Measurements from ENCODE around the gene UST.
A peak's percentile ranks its signal among the peaks of the same experiment; 100 is the strongest.
"Not testable (repeated sequence)": the region's sequence is repeated elsewhere in the genome, so short reads cannot be mapped to it uniquely, and the experiment has no call there.

UST gene

DNA sequence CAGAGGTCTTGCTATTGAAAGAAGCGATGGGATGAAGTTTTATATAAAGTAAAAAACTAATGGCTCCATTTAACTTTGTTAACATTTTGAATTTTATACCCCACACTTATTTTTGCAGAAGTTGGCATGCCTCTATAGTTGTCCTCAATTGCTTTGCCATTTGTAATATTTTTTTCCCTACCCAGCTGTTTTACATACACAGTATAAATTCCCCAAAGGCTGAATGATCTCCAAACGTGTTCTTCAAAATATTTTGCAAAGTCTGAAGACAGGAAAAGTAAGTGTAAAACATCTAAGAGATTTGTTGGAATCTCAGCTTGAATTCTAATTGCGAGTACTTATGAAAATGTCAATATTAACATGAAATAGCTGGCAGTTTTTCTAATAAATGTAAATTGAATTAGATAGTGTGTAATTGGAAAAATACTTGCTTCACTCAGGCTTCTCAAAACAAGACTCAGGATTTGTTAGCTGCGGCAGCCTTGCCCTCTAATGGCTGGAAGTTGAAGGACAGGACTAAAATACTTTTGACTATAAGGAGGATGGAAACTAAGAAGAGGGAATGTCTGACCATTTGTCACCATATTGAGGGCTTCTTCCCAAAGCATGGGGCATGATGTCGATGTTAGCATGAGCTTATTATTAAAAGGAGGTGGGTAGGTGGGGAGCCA is 226.8 kb downstream of the UST start:
- no peak overlapping the region for H3K9ac ChIP-seq (ENCODE audit: low read length)
- H3K36me3 ChIP-seq (ENCODE audit: control insufficient read depth, insufficient read depth, low read length, severe bottlenecking), result no peaks in the 10 kb centered on the region
- no peak overlapping the region for H3K4me3 ChIP-seq (ENCODE audit: low read length)
- peak; percentile 64 for DNase-seq (ENCODE audit: low read depth)
- peaks cover 31% of the 10 kb centered on the region for H3K4me1 ChIP-seq (ENCODE audit: control insufficient read depth, insufficient read depth, low read length)
- H3K27me3 ChIP-seq (replicated peaks; ENCODE audit: control insufficient read depth, insufficient read depth, low read length), result no peaks in the 10 kb centered on the region
- H3K9me3 ChIP-seq (ENCODE audit: control insufficient read depth, low read length), result no peaks in the 10 kb centered on the region

DNA sequence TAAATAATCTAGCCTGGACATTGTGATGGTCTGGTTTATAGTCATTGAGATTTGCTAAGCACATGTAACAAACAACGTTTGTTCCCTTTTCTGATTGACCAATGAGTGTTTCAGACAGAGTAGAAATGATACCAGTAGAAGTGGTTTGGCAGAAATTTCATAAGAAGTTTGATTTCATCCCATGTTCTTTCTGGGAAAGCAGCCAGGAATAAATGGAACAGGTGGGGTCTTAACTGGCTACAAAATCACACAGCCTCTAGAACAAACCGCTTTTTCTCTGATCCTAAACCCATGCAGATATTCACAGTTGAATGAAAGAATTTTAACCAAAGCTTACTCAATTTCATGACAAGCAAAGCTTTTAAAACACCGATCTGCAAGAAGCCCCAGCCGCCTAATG is 227.5 kb downstream of the UST start:
- peaks cover 29% of the 10 kb centered on the region for H3K4me1 ChIP-seq (ENCODE audit: control insufficient read depth, insufficient read depth, low read length)
- no peaks in the 10 kb centered on the region for H3K9me3 ChIP-seq (ENCODE audit: control insufficient read depth, low read length)
- no peak for DNase-seq (ENCODE audit: low read depth)
- no peak overlapping the region for H3K9ac ChIP-seq (ENCODE audit: low read length)
- no peak overlapping the region for H3K4me3 ChIP-seq (ENCODE audit: low read length)
- H3K36me3 ChIP-seq (ENCODE audit: control insufficient read depth, insufficient read depth, low read length, severe bottlenecking), result no peaks in the 10 kb centered on the region
- H3K27me3 ChIP-seq (replicated peaks; ENCODE audit: control insufficient read depth, insufficient read depth, low read length), result no peaks in the 10 kb centered on the region

DNA sequence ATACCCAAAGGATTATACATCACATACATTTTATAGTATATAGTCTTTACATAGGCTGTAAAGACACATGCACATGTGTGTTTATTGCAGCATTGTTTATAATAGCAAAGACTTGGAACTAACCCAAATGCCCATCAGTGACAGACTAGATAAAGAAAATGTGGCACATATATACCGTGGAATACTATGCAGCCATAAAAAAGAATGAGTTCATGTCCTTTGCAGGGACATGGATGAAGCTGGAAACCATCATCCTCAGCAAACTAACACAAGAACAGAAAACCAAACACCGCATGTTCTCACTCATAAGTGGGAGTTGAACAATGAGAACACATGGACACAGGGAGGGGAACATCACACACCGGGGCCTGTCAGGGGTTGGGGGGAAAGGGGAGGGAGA is 231.5 kb downstream of the UST start:
- H3K9me3 ChIP-seq (ENCODE audit: control insufficient read depth, low read length); H3K36me3 ChIP-seq (ENCODE audit: control insufficient read depth, insufficient read depth, low read length, severe bottlenecking); H3K4me3 ChIP-seq (ENCODE audit: low read length); H3K9ac ChIP-seq (ENCODE audit: low read length); H3K27me3 ChIP-seq (replicated peaks; ENCODE audit: control insufficient read depth, insufficient read depth, low read length); DNase-seq (ENCODE audit: low read depth): not testable (repeated sequence)
- H3K4me1 ChIP-seq (ENCODE audit: control insufficient read depth, insufficient read depth, low read length), result peaks cover 16% of the 10 kb centered on the region

DNA sequence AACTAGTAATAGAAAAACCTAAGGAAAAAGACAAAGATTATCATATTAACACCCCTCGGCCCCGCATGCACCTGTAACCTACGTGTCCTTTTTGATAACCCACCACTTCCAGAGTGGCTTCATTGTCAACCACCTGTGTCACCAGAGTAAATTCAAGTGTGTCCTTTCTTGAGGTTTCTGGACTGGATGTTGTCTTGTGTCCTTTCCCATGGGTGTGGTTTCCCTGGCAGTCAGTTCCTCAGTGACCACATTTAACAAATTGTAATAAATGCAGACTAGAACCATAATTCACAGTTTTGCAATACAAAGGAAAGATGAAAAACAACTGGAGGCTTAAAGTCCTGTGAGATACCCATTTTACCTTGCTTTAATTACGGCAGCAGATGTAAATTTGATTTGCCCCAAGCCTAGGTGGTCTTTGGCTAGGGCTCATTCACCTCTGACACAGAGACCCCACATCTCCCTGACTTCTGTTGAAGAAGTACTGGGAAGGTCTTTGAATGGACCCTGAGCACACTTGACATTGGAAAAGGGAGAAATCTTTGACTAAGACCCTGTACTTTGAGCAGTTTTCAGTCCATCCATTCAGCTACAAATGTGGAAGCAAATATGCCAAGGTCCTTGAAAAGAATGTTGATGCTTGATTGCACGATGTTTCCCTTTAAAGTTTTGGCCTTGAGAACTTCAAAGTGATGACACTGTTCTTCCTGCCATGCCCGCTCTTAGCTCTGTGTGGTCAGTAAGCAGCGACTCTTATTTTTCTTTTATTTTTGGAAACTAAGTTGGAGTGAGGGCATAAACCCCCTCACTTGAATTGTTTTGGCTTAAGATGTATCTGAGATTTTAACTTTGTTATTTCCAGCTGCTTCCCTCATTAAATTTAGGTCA is 232.4 kb downstream of the UST start:
- H3K9ac ChIP-seq (ENCODE audit: low read length), result no peak overlapping the region
- DNase-seq (ENCODE audit: low read depth), result no peak

DNA sequence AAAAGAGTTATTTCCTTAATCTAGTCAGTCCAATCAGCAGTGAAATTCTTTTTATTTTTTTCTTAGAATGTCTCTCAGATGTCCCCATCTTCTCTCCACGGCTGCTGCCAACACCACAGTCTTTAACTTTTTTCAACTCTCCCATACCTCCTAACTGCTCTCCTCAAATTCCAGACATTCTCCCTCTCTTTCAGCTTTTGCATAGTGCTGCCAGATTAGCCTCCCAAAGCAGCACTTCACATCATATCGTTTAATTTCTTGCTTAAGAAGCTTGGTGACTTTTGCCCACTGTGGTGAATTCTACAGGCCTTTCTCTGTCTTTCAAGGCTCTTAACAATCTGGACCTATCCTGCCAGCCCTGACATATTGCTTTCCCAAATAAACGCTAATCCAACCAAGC is 233.4 kb downstream of the UST start:
- peak; percentile 22 for DNase-seq (ENCODE audit: low read depth)
- Histone ChIP-seq H3K9me3 (ENCODE audit: control insufficient read depth, low read length) (no peaks in the 10 kb centered on the region), H3K4me1 (ENCODE audit: control insufficient read depth, insufficient read depth, low read length) (peaks cover 8% of the 10 kb centered on the region), H3K27me3 (replicated peaks; ENCODE audit: control insufficient read depth, insufficient read depth, low read length) (no peaks in the 10 kb centered on the region), H3K36me3 (ENCODE audit: control insufficient read depth, insufficient read depth, low read length, severe bottlenecking) (no peaks in the 10 kb centered on the region), H3K4me3 (ENCODE audit: low read length) (no peak overlapping the region), H3K9ac (ENCODE audit: low read length) (no peak overlapping the region)

More for the DNA sequence above, 232.4 kb downstream of the UST start:
- H3K9me3 ChIP-seq (ENCODE audit: control insufficient read depth, low read length), result no peaks in the 10 kb centered on the region
- H3K27me3 ChIP-seq (replicated peaks; ENCODE audit: control insufficient read depth, insufficient read depth, low read length), result no peaks in the 10 kb centered on the region
- H3K4me3 ChIP-seq (ENCODE audit: low read length), result no peak overlapping the region
- peaks cover 8% of the 10 kb centered on the region for H3K4me1 ChIP-seq (ENCODE audit: control insufficient read depth, insufficient read depth, low read length)
- H3K36me3 ChIP-seq (ENCODE audit: control insufficient read depth, insufficient read depth, low read length, severe bottlenecking), result no peaks in the 10 kb centered on the region

DNA sequence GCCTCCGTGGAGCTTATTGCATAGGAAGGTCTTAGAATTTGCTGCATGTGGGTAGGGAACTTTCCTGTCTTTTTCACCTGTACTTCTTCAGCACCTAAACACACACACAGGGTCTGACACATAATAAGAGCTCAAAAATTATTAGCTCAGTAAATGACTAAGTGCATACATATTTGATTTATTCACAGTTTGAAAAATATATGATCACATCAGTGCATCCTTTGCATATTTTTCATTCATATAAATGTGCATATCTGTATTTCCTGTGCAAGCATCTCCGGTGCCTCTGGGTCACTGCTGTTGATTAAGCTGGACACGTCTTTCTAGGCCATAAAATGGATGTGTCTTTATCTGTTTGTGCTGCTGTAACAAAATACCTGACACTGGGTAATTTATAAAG is 234.7 kb downstream of the UST start:
- H3K36me3 ChIP-seq (ENCODE audit: control insufficient read depth, insufficient read depth, low read length, severe bottlenecking), result no peaks in the 10 kb centered on the region
- no peaks in the 10 kb centered on the region for H3K27me3 ChIP-seq (replicated peaks; ENCODE audit: control insufficient read depth, insufficient read depth, low read length)
- peaks cover 8% of the 10 kb centered on the region for H3K4me1 ChIP-seq (ENCODE audit: control insufficient read depth, insufficient read depth, low read length)
- no peak for DNase-seq (ENCODE audit: low read depth)
- no peaks in the 10 kb centered on the region for H3K9me3 ChIP-seq (ENCODE audit: control insufficient read depth, low read length)
- no peak overlapping the region for H3K9ac ChIP-seq (ENCODE audit: low read length)
- no peak overlapping the region for H3K4me3 ChIP-seq (ENCODE audit: low read length)

DNA sequence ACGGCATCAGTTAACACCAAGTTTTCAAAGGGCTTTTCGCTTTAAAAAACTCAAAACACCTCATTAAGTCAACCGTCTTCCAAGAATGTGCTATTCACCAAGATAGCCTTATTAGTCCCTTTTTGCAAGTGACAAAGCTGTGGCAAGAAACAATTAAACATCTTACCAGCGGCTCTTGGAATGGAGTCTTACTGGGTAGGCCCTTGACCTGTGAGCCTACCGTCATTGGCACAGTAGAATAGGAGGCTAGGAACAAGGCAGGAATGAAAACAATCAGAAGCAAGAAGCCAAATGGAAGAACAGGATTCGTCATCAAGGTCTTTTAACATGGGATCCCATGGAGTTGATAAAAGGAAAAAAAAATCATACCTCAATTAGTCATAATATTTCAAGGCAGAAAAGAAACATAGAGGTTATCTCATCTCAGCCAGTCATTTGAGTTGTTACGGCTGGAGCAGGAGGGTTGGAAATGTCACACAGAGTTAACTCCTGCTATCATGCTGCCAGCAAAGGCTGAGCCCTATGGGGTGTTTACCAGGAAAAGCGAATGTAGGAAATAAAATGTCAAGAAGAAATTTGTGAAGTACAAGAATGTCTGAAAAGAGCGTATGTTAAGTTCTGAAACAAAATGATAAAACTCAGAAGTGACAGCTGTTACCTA is 236.4 kb downstream of the UST start:
- no peaks in the 10 kb centered on the region for H3K27me3 ChIP-seq (replicated peaks; ENCODE audit: control insufficient read depth, insufficient read depth, low read length)
- no peak overlapping the region for H3K4me3 ChIP-seq (ENCODE audit: low read length)
- H3K9ac ChIP-seq (ENCODE audit: low read length), result no peak overlapping the region
- no peaks in the 10 kb centered on the region for H3K36me3 ChIP-seq (ENCODE audit: control insufficient read depth, insufficient read depth, low read length, severe bottlenecking)
- DNase-seq (ENCODE audit: low read depth), result no peak
- no peaks in the 10 kb centered on the region for H3K9me3 ChIP-seq (ENCODE audit: control insufficient read depth, low read length)
- H3K4me1 ChIP-seq (ENCODE audit: control insufficient read depth, insufficient read depth, low read length), result peaks cover 8% of the 10 kb centered on the region

DNA sequence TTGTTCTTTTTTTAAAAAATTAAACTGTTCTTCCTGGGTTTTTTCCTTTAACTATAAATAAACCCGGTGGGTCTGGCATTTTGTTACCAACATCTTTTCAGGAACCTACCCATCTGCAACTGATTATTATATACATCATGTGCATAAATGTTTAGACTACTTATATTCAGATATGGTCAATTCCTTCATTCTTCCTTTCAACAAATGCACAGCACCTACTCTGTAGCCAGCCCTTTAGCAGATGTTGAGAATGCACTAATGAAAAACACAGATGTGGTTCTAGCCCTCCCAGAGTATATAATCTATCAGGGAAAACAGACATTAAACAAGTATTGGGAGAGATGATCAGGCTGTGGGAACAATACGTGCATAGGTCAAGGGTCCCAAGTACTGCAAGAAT is 237.1 kb downstream of the UST start:
- no peaks in the 10 kb centered on the region for H3K9me3 ChIP-seq (ENCODE audit: control insufficient read depth, low read length)
- peaks cover 7% of the 10 kb centered on the region for H3K4me1 ChIP-seq (ENCODE audit: control insufficient read depth, insufficient read depth, low read length)
- no peaks in the 10 kb centered on the region for H3K27me3 ChIP-seq (replicated peaks; ENCODE audit: control insufficient read depth, insufficient read depth, low read length)
- H3K4me3 ChIP-seq (ENCODE audit: low read length), result no peak overlapping the region
- no peak overlapping the region for H3K9ac ChIP-seq (ENCODE audit: low read length)
- no peak for DNase-seq (ENCODE audit: low read depth)
- H3K36me3 ChIP-seq (ENCODE audit: control insufficient read depth, insufficient read depth, low read length, severe bottlenecking), result no peaks in the 10 kb centered on the region

DNA sequence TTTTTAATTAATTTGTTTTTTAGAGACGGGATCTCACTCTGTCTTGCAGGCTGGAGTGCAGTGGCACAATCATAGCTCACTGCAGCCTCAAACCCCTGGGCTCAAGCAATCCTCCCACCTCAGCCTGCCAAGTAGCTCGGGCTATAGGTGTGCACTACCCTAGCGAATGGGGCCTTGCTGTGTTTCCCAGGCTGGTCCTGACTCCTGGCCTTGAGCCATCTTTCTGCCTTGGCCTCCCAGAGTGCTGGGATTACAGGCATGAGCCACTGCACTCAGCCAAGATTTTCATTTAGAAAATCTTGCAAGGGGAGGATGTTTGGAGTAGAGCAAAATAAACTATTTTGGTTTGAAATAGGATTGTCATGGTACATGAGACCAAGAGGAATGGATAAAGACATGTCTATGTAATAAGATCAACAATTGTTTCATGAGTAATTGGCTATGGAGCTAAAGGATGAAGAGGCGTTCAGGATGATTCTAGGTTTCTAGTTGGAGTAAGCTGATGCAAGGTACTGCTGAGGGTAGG is 237.8 kb downstream of the UST start:
- peaks cover 3% of the 10 kb centered on the region for H3K4me1 ChIP-seq (ENCODE audit: control insufficient read depth, insufficient read depth, low read length)
- H3K4me3 ChIP-seq (ENCODE audit: low read length), result no peak overlapping the region
- H3K36me3 ChIP-seq (ENCODE audit: control insufficient read depth, insufficient read depth, low read length, severe bottlenecking), result no peaks in the 10 kb centered on the region
- H3K9ac ChIP-seq (ENCODE audit: low read length), result no peak overlapping the region
- H3K27me3 ChIP-seq (replicated peaks; ENCODE audit: control insufficient read depth, insufficient read depth, low read length), result no peaks in the 10 kb centered on the region
- no peaks in the 10 kb centered on the region for H3K9me3 ChIP-seq (ENCODE audit: control insufficient read depth, low read length)
- DNase-seq (ENCODE audit: low read depth), result no peak

DNA sequence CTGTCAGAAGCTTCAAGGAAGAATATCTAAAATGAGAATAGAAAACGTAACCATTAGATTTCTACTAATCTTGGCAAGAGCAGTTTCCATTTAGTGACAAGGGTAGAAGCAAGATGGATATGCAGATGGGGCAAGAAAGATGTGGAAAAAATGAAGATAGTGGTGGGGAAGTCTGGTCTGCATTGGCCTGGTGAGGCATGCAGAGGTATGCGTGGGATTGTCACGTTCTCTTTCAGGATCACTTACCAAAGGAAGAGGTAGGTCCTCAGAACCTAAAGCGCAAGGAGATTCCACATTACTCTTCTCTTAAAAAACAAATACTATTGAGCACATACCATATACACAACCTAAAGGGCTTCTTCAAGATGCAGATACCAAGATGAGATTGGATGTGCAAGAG is 238.7 kb downstream of the UST start:
- H3K9ac ChIP-seq (ENCODE audit: low read length), result no peak overlapping the region
- no peak overlapping the region for H3K4me3 ChIP-seq (ENCODE audit: low read length)
- no peaks in the 10 kb centered on the region for H3K36me3 ChIP-seq (ENCODE audit: control insufficient read depth, insufficient read depth, low read length, severe bottlenecking)
- no peaks in the 10 kb centered on the region for H3K4me1 ChIP-seq (ENCODE audit: control insufficient read depth, insufficient read depth, low read length)
- H3K9me3 ChIP-seq (ENCODE audit: control insufficient read depth, low read length), result no peaks in the 10 kb centered on the region
- no peaks in the 10 kb centered on the region for H3K27me3 ChIP-seq (replicated peaks; ENCODE audit: control insufficient read depth, insufficient read depth, low read length)
- DNase-seq (ENCODE audit: low read depth), result no peak

DNA sequence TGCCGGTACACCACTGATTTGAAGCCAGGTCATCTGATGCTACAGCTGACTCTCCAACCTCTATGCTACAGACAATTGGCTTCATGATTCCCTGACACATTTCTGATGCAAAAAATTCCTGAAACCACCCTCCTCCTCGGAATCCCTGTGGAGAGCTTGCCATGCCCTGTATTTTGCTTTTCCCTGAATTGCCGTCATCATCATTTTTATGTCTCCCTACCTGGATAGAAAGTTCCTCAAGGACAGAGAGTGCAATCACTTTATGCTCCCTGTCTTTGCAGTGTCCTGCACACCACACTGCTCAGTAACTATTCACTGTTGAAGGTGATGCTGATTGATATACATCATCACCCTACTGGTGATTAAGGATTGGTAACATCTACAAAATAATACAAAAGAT is 239.8 kb downstream of the UST start:
- H3K4me1 ChIP-seq (ENCODE audit: control insufficient read depth, insufficient read depth, low read length), result no peaks in the 10 kb centered on the region
- DNase-seq (ENCODE audit: low read depth), result no peak
- H3K9me3 ChIP-seq (ENCODE audit: control insufficient read depth, low read length), result no peaks in the 10 kb centered on the region
- H3K36me3 ChIP-seq (ENCODE audit: control insufficient read depth, insufficient read depth, low read length, severe bottlenecking), result no peaks in the 10 kb centered on the region
- H3K9ac ChIP-seq (ENCODE audit: low read length), result no peak overlapping the region
- H3K4me3 ChIP-seq (ENCODE audit: low read length), result no peak overlapping the region
- H3K27me3 ChIP-seq (replicated peaks; ENCODE audit: control insufficient read depth, insufficient read depth, low read length), result no peaks in the 10 kb centered on the region
